SK-N-SH (cell line): ENCODE results near the gene RPS19. TPM values are rescaled to one million over a fixed set of nuclear protein-coding genes. Genes with fewer than 3 reads are reported as not detected.

Experiments used
- CTCF ChIA-PET: fragments of 300-600, 350-600 bp; formaldehyde crosslinking; extraction: SDS; loops from one replicate; lab custom pipeline; 2021; lab: Yijun Ruan, JAX
- POLR2A ChIA-PET: fragments of 350-600 bp; sonication (Branson Sonifier 250); formaldehyde crosslinking; extraction: SDS; loops from one replicate; lab custom pipeline; 2020; ENCODE audit warnings: antibody characterized with exemption, inconsistent platforms; lab: Yijun Ruan, JAX
- DNase-seq: peaks from one replicate; pipeline ENCODE4 v3.0.0; 2012
- H2AFZ ChIP-seq: fragments of 200-600 bp; sonication (generic); 2 replicates; pipeline ENCODE4 v1.8.1; 2016; ENCODE audit warnings: antibody characterized with exemption, mild to moderate bottlenecking, low read depth
- H3F3A ChIP-seq: fragments of 200-600 bp; sonication (generic); replicated peaks from 2 replicates; pipeline ENCODE3; 2016; ENCODE audit warnings: antibody characterized with exemption, mild to moderate bottlenecking; ENCODE audit not compliant: insufficient read depth
- H3K27ac ChIP-seq, 2 experiments: fragments of 200-500 bp in 1 of 2; fragments of 200-600 bp in 1 of 2; sonication (Bioruptor generic) in 1 of 2; sonication (generic), shearing (Covaris generic) in 1 of 2; 2 replicates each; pipeline versions ENCODE4 v1.5.1 to v1.6.1; 2014 to 2016; ENCODE audit warnings: low read depth in 2 of 2, inconsistent platforms in 1 of 2, low read length in 1 of 2, mild to moderate bottlenecking in 1 of 2, mixed read lengths in 1 of 2
- H3K27me3 ChIP-seq: fragments of 200-600 bp; sonication (generic), shearing (Covaris generic); 2 replicates; pipeline ENCODE4 v1.6.1; 2016; ENCODE audit warnings: mixed run types; ENCODE audit not compliant: insufficient read depth
- H3K36me3 ChIP-seq, 2 experiments: fragments of 200-500 bp in 1 of 2; fragments of 200-600 bp in 1 of 2; sonication (Bioruptor generic) in 1 of 2; sonication (generic) in 1 of 2; replicated peaks in 1 of 2; 2 replicates each; pipeline versions ENCODE3 to v1.5.1; 2014 to 2016; ENCODE audit warnings: low read length in 1 of 2, mild to moderate bottlenecking in 1 of 2; ENCODE audit not compliant: insufficient read depth in 2 of 2, control insufficient read depth in 1 of 2
- H3K4me1 ChIP-seq, 2 experiments: fragments of 200-500 bp in 1 of 2; fragments of 200-600 bp in 1 of 2; sonication (Bioruptor generic) in 1 of 2; sonication (generic), shearing (Covaris generic) in 1 of 2; 2 replicates each; pipeline versions ENCODE4 v1.5.1 to v1.6.1; 2014 to 2016; ENCODE audit warnings: low read depth in 1 of 2, low read length in 1 of 2, mixed run types in 1 of 2; ENCODE audit not compliant: insufficient read depth in 2 of 2, control insufficient read depth in 1 of 2
- H3K4me2 ChIP-seq: fragments of 200-600 bp; sonication (generic), shearing (Covaris generic); 2 replicates; pipeline ENCODE4 v1.6.1; 2017; ENCODE audit warnings: mixed run types
- H3K4me3 ChIP-seq, 2 experiments: fragments of 200-500 bp in 1 of 2; fragments of 200-600 bp in 1 of 2; sonication (Bioruptor generic) in 1 of 2; sonication (generic), shearing (Covaris generic) in 1 of 2; 2 replicates each; pipeline versions ENCODE4 v1.5.1 to v1.8.1; 2014 to 2016; ENCODE audit warnings: low read depth in 2 of 2, inconsistent platforms in 1 of 2, low read length in 1 of 2, mild to moderate bottlenecking in 1 of 2, mixed read lengths in 1 of 2, moderate library complexity in 1 of 2
- H3K79me2 ChIP-seq: fragments of 200-600 bp; sonication (generic); 2 replicates; pipeline ENCODE4 v1.8.1; 2017; ENCODE audit warnings: mild to moderate bottlenecking; ENCODE audit not compliant: insufficient read depth
- H3K9ac ChIP-seq: fragments of 200-600 bp; sonication (generic); 2 replicates; pipeline ENCODE4 v1.6.1; 2017; ENCODE audit warnings: mixed run types
- H3K9me2 ChIP-seq: fragments of 200-600 bp; sonication (generic); 2 replicates; pipeline ENCODE4 v1.6.1; 2017; ENCODE audit warnings: mixed run types
- H3K9me3 ChIP-seq: fragments of 200-600 bp; sonication (generic); 2 replicates; pipeline ENCODE4 v1.6.1; 2017; ENCODE audit warnings: mixed run types, mild to moderate bottlenecking, moderate library complexity
- H4K20me1 ChIP-seq: fragments of 200-600 bp; sonication (generic); 2 replicates; pipeline ENCODE4 v1.6.1; 2017; ENCODE audit warnings: mild to moderate bottlenecking, mixed run types; ENCODE audit not compliant: insufficient read depth
- CTCF ChIP-seq: fragments of 200-600 bp; sonication (generic); IDR thresholded peaks from 2 replicates; pipeline ENCODE4 v1.6.1; 2017; ENCODE audit warnings: antibody characterized with exemption, mild to moderate bottlenecking, moderate library complexity
- ELF1 ChIP-seq: IDR thresholded peaks from 2 replicates; pipeline ENCODE4 v1.4.0; 2012
- FOSL2 ChIP-seq: IDR thresholded peaks from 2 replicates; pipeline ENCODE4 v1.4.0; 2012; ENCODE audit warnings: low read depth, mild to moderate bottlenecking, moderate library complexity, borderline replicate concordance
- FOXJ3 ChIP-seq: sonication (generic); formaldehyde crosslinking; IDR thresholded peaks from 2 replicates; pipeline ENCODE4 v1.5.1; 2020; ENCODE audit warnings: mild to moderate bottlenecking, missing genetic modification reagents
- GABPA ChIP-seq: IDR thresholded peaks from 2 replicates; pipeline ENCODE4 v1.4.0; 2012; ENCODE audit warnings: low read depth, mild to moderate bottlenecking
- GATA2 ChIP-seq: sonication (generic); formaldehyde crosslinking; IDR thresholded peaks from 2 replicates; pipeline ENCODE4 v1.5.0; 2020; ENCODE audit warnings: mild to moderate bottlenecking, missing genetic modification reagents
- IRF3 ChIP-seq: fragments of 150-350 bp; IDR thresholded peaks from 2 replicates; pipeline ENCODE4 v1.6.1; 2016; ENCODE audit warnings: mild to moderate bottlenecking, low read depth, low read length
- JUND ChIP-seq: IDR thresholded peaks from 2 replicates; pipeline ENCODE4 v1.4.0; 2012
- MAX ChIP-seq: IDR thresholded peaks from 2 replicates; pipeline ENCODE4 v1.4.0; 2012; ENCODE audit warnings: low read depth
- NFIC ChIP-seq: IDR thresholded peaks from 2 replicates; pipeline ENCODE4 v1.4.0; 2012; ENCODE audit warnings: borderline replicate concordance
- NRF1 ChIP-seq: IDR thresholded peaks from 2 replicates; pipeline ENCODE4 v1.6.1; 2012; ENCODE audit warnings: low read depth, mild to moderate bottlenecking, low read length
- POLR2AphosphoS5 ChIP-seq: IDR thresholded peaks from 2 replicates; pipeline ENCODE4 v1.6.1; 2012; ENCODE audit warnings: low read depth, low read length
- RAD21 ChIP-seq: IDR thresholded peaks from 2 replicates; pipeline ENCODE4 v1.6.1; 2012; ENCODE audit warnings: mild to moderate bottlenecking, low read length
- RCOR1 ChIP-seq: fragments of 150-350 bp; IDR thresholded peaks from 2 replicates; pipeline ENCODE4 v1.6.1; 2017; ENCODE audit warnings: antibody characterized with exemption, low read length
- REST ChIP-seq: IDR thresholded peaks from 2 replicates; pipeline ENCODE4 v1.6.1; 2012; ENCODE audit warnings: mild to moderate bottlenecking, low read depth, low read length, moderate library complexity
- RFX5 ChIP-seq: IDR thresholded peaks from 2 replicates; pipeline ENCODE4 v1.6.1; 2012; ENCODE audit warnings: mild to moderate bottlenecking, improper control_type of control experiment, low read length
- SMC3 ChIP-seq: IDR thresholded peaks from 2 replicates; pipeline ENCODE4 v1.6.1; 2012; ENCODE audit warnings: low read depth, low read length, improper control_type of control experiment
- TCF12 ChIP-seq: IDR thresholded peaks from 2 replicates; pipeline ENCODE4 v1.4.0; 2012
- ZBTB33 ChIP-seq: IDR thresholded peaks from 2 replicates; pipeline ENCODE4 v1.4.0; 2012; ENCODE audit warnings: low read depth, borderline replicate concordance
- WGBS: methylation state at CpG from one replicate; pipeline ENCODE4 v1.1.6; 2017; ENCODE audit warnings: low lambda C conversion rate; 5-methylcytosine and 5-hydroxymethylcytosine counted together
- polyA plus RNA-seq, 3 experiments: library from polyadenylated mRNA; depleted of rRNA; stranded (reverse); fragments of >200 nt; gene quantifications; 2 replicates each; pipeline ENCODE4 v1.2.3, GENCODE V29; 2012

RPS19 gene
- polyA plus RNA-seq, 1 of the 3 experiments (the other 2 are of a cell fraction), result 2,819 TPM

- POLR2A ChIA-PET, result no interaction called here
- Histone ChIP-seq H4K20me1 (no peaks in the 10 kb centered on the region), H3K36me3 (peaks cover 17 to 48% of the 10 kb centered on the region in 2 experiments), H2AFZ (no peak overlapping the region), H3K9me3 (no peaks in the 10 kb centered on the region), H3K4me3 (no peak overlapping the region), H3F3A (no peaks in the 10 kb centered on the region), H3K4me1 (no peaks in the 10 kb centered on the region), H3K79me2 (no peaks in the 10 kb centered on the region), H3K9ac (no peak overlapping the region), H3K4me2 (no peak overlapping the region), H3K9me2 (no peaks in the 10 kb centered on the region), H3K27me3 (no peaks in the 10 kb centered on the region), H3K27ac (no peak overlapping the region)
- CTCF ChIA-PET, result interaction anchor here (0.9 to 1.7 kb wide), 2 partner anchors 11 to 55 kb away, joined by 3 to 4 read pairs; no protein-coding TSS in a partner anchor
- TF ChIP-seq REST (no peak), FOXJ3 (CRISPR knock-in tag) (no peak), RFX5 (no peak), ELF1 (no peak), FOSL2 (no peak), ZBTB33 (no peak), GABPA (no peak), NRF1 (no peak), TCF12 (no peak), RCOR1 (no peak), MAX (no peak), SMC3 (no peak), POLR2AphosphoS5 (no peak), RAD21 (no peak), JUND (no peak), CTCF (no peak), IRF3 (no peak), GATA2 (CRISPR knock-in tag) (no peak), NFIC (no peak)
- 89% methylated on average over 3 of the region's 3 CpGs for WGBS
- DNase-seq, result no peak
Measured at GRCh38 chr19:41897181-41897580, 37.1 kb downstream of the RPS19 start.
